HEK293 (cell line): ENCODE measurements around the gene SRPRB.
"Not testable (repeated sequence)": the region's sequence is repeated elsewhere in the genome, so short reads cannot be mapped to it uniquely, and the experiment has no call there.

Experiments
- CTCF ChIA-PET: fragments of 350-600 bp; formaldehyde crosslinking; extraction: SDS; loops from one replicate; lab custom pipeline; 2021; ENCODE audit warnings: antibody characterized with exemption; lab: Yijun Ruan, JAX
- POLR2A ChIA-PET: fragments of 300-600 bp; formaldehyde crosslinking; extraction: SDS; loops from one replicate; lab custom pipeline; 2020; ENCODE audit warnings: antibody characterized with exemption, inconsistent platforms; lab: Yijun Ruan, JAX
- H3K27ac ChIP-seq: fragments of 200-500 bp; sonication (Bioruptor generic); 2 replicates; pipeline ENCODE4 v1.5.1; 2014; ENCODE audit warnings: low read depth, low read length, control low read depth, inconsistent platforms; ENCODE audit errors: extremely low read depth
- H3K36me3 ChIP-seq, 2 experiments: fragments of 200-500 bp in 1 of 2; sonication (Bioruptor generic) in 1 of 2; 1 replicate in 1 of 2; 2 replicates in 1 of 2; pipeline ENCODE4 v1.5.1; 2014 to 2017; ENCODE audit warnings: inconsistent platforms in 2 of 2, low read length in 2 of 2; ENCODE audit not compliant: control insufficient read depth in 2 of 2, insufficient read depth in 1 of 2
- H3K4me1 ChIP-seq: fragments of 200-500 bp; sonication (Bioruptor generic); 2 replicates; pipeline ENCODE4 v1.5.1; 2014; ENCODE audit warnings: mild to moderate bottlenecking, low read length, inconsistent platforms; ENCODE audit not compliant: control insufficient read depth, insufficient read depth
- H3K4me3 ChIP-seq: 2 replicates; pipeline ENCODE4 v1.5.1; 2011; ENCODE audit warnings: low read depth, mild to moderate bottlenecking, control low read depth, low read length, moderate library complexity
- H3K9me3 ChIP-seq: fragments of 200-500 bp; sonication (Bioruptor generic); 2 replicates; pipeline ENCODE4 v1.5.1; 2014; ENCODE audit warnings: low read depth, low read length, inconsistent platforms; ENCODE audit not compliant: control insufficient read depth, insufficient read depth
- KLF10 ChIP-seq: fragments of 450-650 bp; IDR thresholded peaks from 2 replicates; pipeline ENCODE4 v1.5.1; 2018; ENCODE audit warnings: missing biosample characterization, mild to moderate bottlenecking, missing genetic modification characterization
- KLF7 ChIP-seq: fragments of 450-650 bp; formaldehyde crosslinking; IDR thresholded peaks from 2 replicates; pipeline ENCODE4 v1.5.1; 2016; ENCODE audit warnings: missing biosample characterization, missing genetic modification characterization, borderline replicate concordance
- KLF8 ChIP-seq: fragments of 450-650 bp; formaldehyde crosslinking; IDR thresholded peaks from 2 replicates; pipeline ENCODE4 v1.5.1; 2016; ENCODE audit warnings: missing biosample characterization, missing genetic modification characterization
- MEIS1 ChIP-seq: sonication (generic); formaldehyde crosslinking; IDR thresholded peaks from 2 replicates; pipeline ENCODE4 v1.8.1; 2022; ENCODE audit warnings: missing genetic modification reagents, mild to moderate bottlenecking, borderline replicate concordance
- PRDM6 ChIP-seq: fragments of 450-650 bp; formaldehyde crosslinking; IDR thresholded peaks from 2 replicates; pipeline ENCODE4 v1.5.1; 2017; ENCODE audit warnings: missing biosample characterization, missing genetic modification characterization
- ZFP3 ChIP-seq: fragments of 450-650 bp; formaldehyde crosslinking; IDR thresholded peaks from 2 replicates; pipeline ENCODE4 v1.5.1; 2016; ENCODE audit warnings: low read depth, missing biosample characterization, missing genetic modification characterization
- ZNF148 ChIP-seq: fragments of 450-650 bp; formaldehyde crosslinking; IDR thresholded peaks from 2 replicates; pipeline ENCODE4 v1.5.0; 2017; ENCODE audit warnings: missing biosample characterization, missing genetic modification characterization, borderline replicate concordance
- ZNF280D ChIP-seq: fragments of 450-650 bp; formaldehyde crosslinking; IDR thresholded peaks from 2 replicates; pipeline ENCODE4 v1.5.1; 2016; ENCODE audit warnings: missing biosample characterization, missing genetic modification characterization
- ZNF394 ChIP-seq: fragments of 450-650 bp; formaldehyde crosslinking; IDR thresholded peaks from 2 replicates; pipeline ENCODE4 v1.5.1; 2016; ENCODE audit warnings: missing biosample characterization, missing genetic modification characterization, mild to moderate bottlenecking, moderate library complexity, borderline replicate concordance
- ZNF626 ChIP-seq: fragments of 450-650 bp; sonication (Bioruptor Pico); formaldehyde crosslinking; IDR thresholded peaks from 2 replicates; pipeline ENCODE4 v1.5.1; 2018; ENCODE audit warnings: missing biosample characterization, missing genetic modification characterization, inconsistent platforms
- ZNF837 ChIP-seq: fragments of 450-650 bp; formaldehyde crosslinking; IDR thresholded peaks from 2 replicates; pipeline ENCODE4 v1.5.1; 2016; ENCODE audit warnings: missing biosample characterization, missing genetic modification characterization
- ZSCAN18 ChIP-seq: fragments of 450-650 bp; formaldehyde crosslinking; IDR thresholded peaks from 2 replicates; pipeline ENCODE4 v1.5.1; 2016; ENCODE audit warnings: missing biosample characterization, missing genetic modification characterization
- ZSCAN30 ChIP-seq: fragments of 450-650 bp; IDR thresholded peaks from 2 replicates; pipeline ENCODE4 v1.5.1; 2018; ENCODE audit warnings: missing biosample characterization, mild to moderate bottlenecking, missing genetic modification characterization, moderate library complexity

The SRPRB gene

GRCh38 chr3:133779626-133780203 lies 25.9 kb upstream of the SRPRB start:
- no peaks in the 10 kb centered on the region for H3K9me3 ChIP-seq
- H3K36me3 ChIP-seq: no peaks in the 10 kb centered on the region
- ChIA-PET POLR2A (no interaction called here), CTCF (no interaction called here)
- TF ChIP-seq ZNF394 (tag by site-specific recombination) (no peak), ZSCAN18 (tag by site-specific recombination) (no peak), KLF7 (tag by site-specific recombination) (no peak)
- no peaks in the 10 kb centered on the region for H3K4me1 ChIP-seq
- H3K27ac ChIP-seq: no peak overlapping the region
- H3K4me3 ChIP-seq: no peak overlapping the region

- H3K4me3 ChIP-seq, H3K36me3 ChIP-seq, H3K9me3 ChIP-seq, H3K4me1 ChIP-seq, H3K27ac ChIP-seq, CTCF ChIA-PET, POLR2A ChIA-PET: not testable (repeated sequence)
Observed at GRCh38 chr3:133780756-133781155, 24.9 kb upstream of the SRPRB start.

GRCh38 chr3:133781570-133781969 lies 24.0 kb upstream of the SRPRB start:
- Histone ChIP-seq H3K36me3 (no peaks in the 10 kb centered on the region), H3K9me3 (no peaks in the 10 kb centered on the region), H3K27ac (no peak overlapping the region), H3K4me3 (no peak overlapping the region), H3K4me1 (no peaks in the 10 kb centered on the region)
- no peak for TF ChIP-seq ZNF148 (tag by site-specific recombination)
- ChIA-PET POLR2A (no interaction called here), CTCF (no interaction called here)

GRCh38 chr3:133782454-133782853 lies 23.2 kb upstream of the SRPRB start:
- Histone ChIP-seq H3K4me3 (no peak overlapping the region), H3K27ac (no peak overlapping the region), H3K4me1 (no peaks in the 10 kb centered on the region), H3K9me3 (no peaks in the 10 kb centered on the region), H3K36me3 (no peaks in the 10 kb centered on the region)
- CTCF ChIA-PET: no interaction called here
- POLR2A ChIA-PET: no interaction called here
- no peak for TF ChIP-seq ZFP3 (tag by site-specific recombination)
- no peak for TF ChIP-seq ZNF280D (tag by site-specific recombination)
- no peak for TF ChIP-seq KLF10 (tag by site-specific recombination)
- TF ChIP-seq KLF8 (tag by site-specific recombination): no peak
- no peak for TF ChIP-seq MEIS1
- no peak for TF ChIP-seq ZSCAN30 (tag by site-specific recombination)
- no peak for TF ChIP-seq ZNF837 (tag by site-specific recombination)
- TF ChIP-seq ZNF626: no peak
- no peak for TF ChIP-seq PRDM6 (tag by site-specific recombination)
- no peak for TF ChIP-seq ZNF148 (tag by site-specific recombination)
